HepG2 (cell line): ENCODE results near the gene ZNF627. TPM values are rescaled to one million over a fixed set of nuclear protein-coding genes. Genes with fewer than 3 reads are reported as not detected.
A peak's percentile ranks its signal among the peaks of the same experiment; 100 is the strongest.

Experiments
- GABPB1 ChIP-seq: IDR thresholded peaks from 2 replicates; pipeline ENCODE4 v1.6.1; 2016; ENCODE audit warnings: mild to moderate bottlenecking, missing genetic modification reagents, moderate library complexity, missing compliant biosample characterization
- GATA4 ChIP-seq: sonication (generic); IDR thresholded peaks from 2 replicates; pipeline ENCODE4 v1.6.1; 2016; ENCODE audit warnings: antibody characterized with exemption, low read depth, borderline replicate concordance
- HOXA5 ChIP-seq: sonication (generic); formaldehyde crosslinking; IDR thresholded peaks from 2 replicates; pipeline ENCODE4 v1.4.0; 2020; ENCODE audit warnings: missing genetic modification reagents
- POLR2AphosphoS5 ChIP-seq: IDR thresholded peaks from 2 replicates; pipeline ENCODE4 v1.6.1; 2012; ENCODE audit warnings: low read depth, low read length
- SATB2 ChIP-seq: sonication (generic); formaldehyde crosslinking; IDR thresholded peaks from 2 replicates; pipeline ENCODE4 v1.5.0; 2020; ENCODE audit warnings: missing genetic modification reagents
- SP4 ChIP-seq: sonication (generic); formaldehyde crosslinking; IDR thresholded peaks from 2 replicates; pipeline ENCODE4 v1.8.1; 2023; ENCODE audit warnings: mild to moderate bottlenecking, missing genetic modification reagents
- XRCC5 ChIP-seq: fragments of 200-400 bp; formaldehyde crosslinking; optimal IDR thresholded peaks from 2 replicates; pipeline ENCODE3; 2017; ENCODE audit warnings: mild to moderate bottlenecking, low read length
- ZNF160 ChIP-seq: sonication (generic); formaldehyde crosslinking; IDR thresholded peaks from 2 replicates; pipeline ENCODE4 v1.8.0; 2022; ENCODE audit warnings: mild to moderate bottlenecking, inconsistent platforms, missing genetic modification reagents
- ZSCAN25 ChIP-seq: sonication (generic); formaldehyde crosslinking; IDR thresholded peaks from 2 replicates; pipeline ENCODE4 v1.8.0; 2022; ENCODE audit warnings: mild to moderate bottlenecking, missing genetic modification reagents
- polyA plus RNA-seq, 8 experiments: library from polyadenylated mRNA; depleted of rRNA in 3 of 8; stranded (reverse) in 7 of 8; unstranded in 1 of 8; fragments of >200 nt; fragmentation: Illumina TruSeq in 4 of 8; extraction: Trizol in 4 of 8; gene quantifications; 2 replicates each; pipeline versions ENCODE4 v1.2.1 to v1.2.3, GENCODE V29; 2011 to 2016; ENCODE audit warnings: low read depth in 4 of 8, missing spikeins in 1 of 8, mixed read lengths in 1 of 8; ENCODE audit not compliant: insufficient read depth in 1 of 8
- total RNA-seq, 5 experiments: library from RNA; depleted of rRNA; stranded (reverse); fragments of >200 nt; fragmentation: Illumina TruSeq; extraction: Trizol; gene quantifications; 2 replicates each; pipeline ENCODE4 v1.2.3, GENCODE V29; 2016; ENCODE audit warnings: low read depth in 1 of 5
- TF ChIP-seq, protein P1 (sequence below): sonication (generic); formaldehyde crosslinking; IDR thresholded peaks from 2 replicates; pipeline ENCODE4 v1.4.0; 2020; ENCODE audit warnings: mild to moderate bottlenecking, missing genetic modification reagents
- TF ChIP-seq, protein P2 (sequence below), 2 experiments: fragments of 450-650 bp in 1 of 2; sonication (generic) in 1 of 2; formaldehyde crosslinking; IDR thresholded peaks; 2 replicates each; pipeline versions ENCODE4 v1.5.0 to v1.8.0; 2020 to 2022; ENCODE audit warnings: mild to moderate bottlenecking in 1 of 2, missing genetic modification reagents in 1 of 2
- TF ChIP-seq, protein P3 (sequence below): sonication (generic); formaldehyde crosslinking; IDR thresholded peaks from 2 replicates; pipeline ENCODE4 v1.4.0; 2020; ENCODE audit warnings: missing genetic modification reagents

ZNF627 gene
- total and polyA plus RNA-seq, 2 of the 13 experiments (the other 11 are each of a cell fraction or from before 2014, with no cell fraction given): 4.2 to 12.7 TPM

DNA sequence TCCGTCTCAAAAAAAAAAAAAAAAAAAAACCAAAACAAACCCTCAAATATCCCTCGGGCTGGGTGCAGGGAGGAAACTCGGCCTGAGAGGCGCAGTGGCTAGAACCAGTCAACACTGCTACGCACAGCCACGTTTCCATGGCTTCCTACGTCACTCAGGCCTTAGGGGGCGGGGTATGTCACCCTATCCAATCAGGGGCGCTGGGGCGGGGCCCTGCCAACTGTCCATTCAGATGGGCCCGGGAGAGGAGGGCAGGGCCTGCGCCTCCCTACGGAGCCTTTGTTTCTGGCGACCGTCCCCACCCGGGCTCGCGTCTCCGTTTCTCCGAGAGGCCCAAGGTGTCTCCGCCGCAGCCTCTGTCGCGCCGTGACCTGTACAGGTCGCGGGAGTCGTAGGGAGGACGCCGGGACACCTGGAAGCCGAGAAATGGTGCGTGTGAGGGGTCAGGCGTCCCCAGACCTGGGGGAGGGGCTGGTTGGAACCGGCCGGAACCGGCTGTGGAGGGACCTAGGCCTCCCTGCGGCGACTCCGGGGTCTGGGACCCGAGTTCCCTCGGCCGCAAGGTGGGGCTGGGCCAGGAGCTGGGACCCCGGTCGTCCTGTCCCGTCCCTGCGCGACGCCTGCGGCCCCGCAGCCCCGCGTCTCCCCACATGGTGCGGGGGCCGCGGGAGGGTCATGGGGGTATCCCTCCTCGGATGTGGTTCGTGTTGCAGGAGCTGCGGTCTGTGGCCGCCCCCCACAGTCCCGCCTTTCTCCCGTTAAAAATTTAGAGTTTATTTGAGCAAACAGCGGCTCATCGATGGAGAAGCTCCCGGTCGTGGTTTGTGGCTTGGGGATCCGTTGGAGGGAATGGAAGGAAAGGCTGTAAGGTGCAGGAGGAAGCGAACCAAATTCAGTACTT is at the start of gene ZNF627 (continued):
- TF ChIP-seq, protein P1, sequence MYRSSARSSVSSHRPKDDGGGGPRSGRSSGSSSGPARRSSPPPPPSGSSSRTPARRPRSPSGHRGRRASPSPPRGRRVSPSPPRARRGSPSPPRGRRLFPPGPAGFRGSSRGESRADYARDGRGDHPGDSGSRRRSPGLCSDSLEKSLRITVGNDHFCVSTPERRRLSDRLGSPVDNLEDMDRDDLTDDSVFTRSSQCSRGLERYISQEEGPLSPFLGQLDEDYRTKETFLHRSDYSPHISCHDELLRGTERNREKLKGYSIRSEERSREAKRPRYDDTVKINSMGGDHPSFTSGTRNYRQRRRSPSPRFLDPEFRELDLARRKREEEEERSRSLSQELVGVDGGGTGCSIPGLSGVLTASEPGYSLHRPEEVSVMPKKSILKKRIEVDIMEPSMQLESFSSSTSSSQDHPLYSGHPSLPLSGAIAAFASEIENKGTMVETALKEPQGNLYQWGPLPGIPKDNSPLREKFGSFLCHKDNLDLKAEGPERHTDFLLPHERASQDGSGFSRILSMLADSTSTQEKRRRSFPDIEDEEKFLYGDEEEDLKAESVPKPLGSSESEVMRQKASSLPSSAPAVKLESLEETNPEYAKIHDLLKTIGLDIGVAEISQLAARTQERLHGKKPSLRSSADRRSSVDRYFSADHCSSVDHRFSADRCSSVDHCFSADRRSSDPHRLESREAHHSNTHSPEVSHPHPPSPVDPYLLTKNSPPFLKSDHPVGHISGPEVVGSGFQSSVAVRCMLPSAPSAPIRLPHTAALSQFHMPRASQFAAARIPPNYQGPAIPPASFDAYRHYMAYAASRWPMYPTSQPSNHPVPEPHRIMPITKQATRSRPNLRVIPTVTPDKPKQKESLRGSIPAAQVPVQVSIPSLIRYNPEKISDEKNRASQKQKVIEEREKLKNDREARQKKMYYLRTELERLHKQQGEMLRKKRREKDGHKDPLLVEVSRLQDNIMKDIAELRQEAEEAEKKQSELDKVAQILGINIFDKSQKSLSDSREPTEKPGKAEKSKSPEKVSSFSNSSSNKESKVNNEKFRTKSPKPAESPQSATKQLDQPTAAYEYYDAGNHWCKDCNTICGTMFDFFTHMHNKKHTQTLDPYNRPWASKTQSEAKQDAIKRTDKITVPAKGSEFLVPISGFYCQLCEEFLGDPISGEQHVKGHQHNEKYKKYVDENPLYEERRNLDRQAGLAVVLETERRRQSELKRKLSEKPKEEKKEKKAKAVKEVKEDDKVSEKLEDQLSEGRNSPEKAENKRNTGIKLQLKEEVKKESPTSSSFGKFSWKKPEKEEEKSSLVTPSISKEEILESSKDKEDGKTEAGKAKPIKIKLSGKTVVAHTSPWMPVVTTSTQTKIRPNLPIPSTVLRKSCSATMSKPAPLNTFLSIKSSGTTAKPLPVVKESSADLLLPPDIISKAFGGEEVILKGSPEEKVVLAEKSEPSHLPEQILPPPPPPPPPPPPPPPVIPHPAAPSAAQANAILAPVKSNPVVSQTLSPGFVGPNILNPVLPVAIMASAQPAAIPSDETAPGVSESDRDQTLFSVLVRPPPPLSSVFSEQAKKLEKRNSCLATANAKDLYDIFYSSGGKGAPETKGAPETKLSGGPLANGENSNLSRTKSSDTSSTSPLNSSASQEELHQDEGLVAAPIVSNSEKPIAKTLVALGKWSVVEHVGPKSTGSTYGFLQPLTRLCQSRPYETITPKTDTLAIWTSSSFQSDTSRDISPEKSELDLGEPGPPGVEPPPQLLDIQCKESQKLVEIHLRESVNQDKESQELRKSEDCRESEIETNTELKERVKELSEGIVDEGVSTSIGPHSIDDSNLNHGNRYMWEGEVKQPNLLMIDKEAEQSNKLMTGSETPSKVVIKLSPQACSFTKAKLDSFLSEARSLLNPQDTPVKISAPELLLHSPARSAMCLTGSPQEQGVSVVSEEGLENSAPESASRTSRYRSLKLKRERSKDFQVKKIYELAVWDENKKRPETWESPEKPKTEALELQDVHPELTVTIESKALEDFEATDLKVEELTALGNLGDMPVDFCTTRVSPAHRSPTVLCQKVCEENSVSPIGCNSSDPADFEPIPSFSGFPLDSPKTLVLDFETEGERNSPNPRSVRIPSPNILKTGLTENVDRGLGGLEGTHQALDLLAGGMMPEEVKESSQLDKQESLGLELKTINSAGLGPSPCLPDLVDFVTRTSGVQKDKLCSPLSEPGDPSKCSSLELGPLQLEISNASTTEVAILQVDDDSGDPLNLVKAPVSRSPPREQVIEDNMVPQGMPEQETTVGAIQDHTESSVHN: no peak
- TF ChIP-seq ZSCAN25 (CRISPR knock-in tag): peak; percentile 7; the same call in 1 of the 2 replicates
- TF ChIP-seq, protein P2, sequence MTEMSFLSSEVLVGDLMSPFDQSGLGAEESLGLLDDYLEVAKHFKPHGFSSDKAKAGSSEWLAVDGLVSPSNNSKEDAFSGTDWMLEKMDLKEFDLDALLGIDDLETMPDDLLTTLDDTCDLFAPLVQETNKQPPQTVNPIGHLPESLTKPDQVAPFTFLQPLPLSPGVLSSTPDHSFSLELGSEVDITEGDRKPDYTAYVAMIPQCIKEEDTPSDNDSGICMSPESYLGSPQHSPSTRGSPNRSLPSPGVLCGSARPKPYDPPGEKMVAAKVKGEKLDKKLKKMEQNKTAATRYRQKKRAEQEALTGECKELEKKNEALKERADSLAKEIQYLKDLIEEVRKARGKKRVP (CRISPR knock-in tag; IDR thresholded peaks at IDR 0.05): no peak
- peak; percentile 92 for TF ChIP-seq POLR2AphosphoS5
- TF ChIP-seq SP4 (CRISPR knock-in tag): peak; percentile 76; the same call in 1 of the 2 replicates
- peak; percentile 83 for TF ChIP-seq GABPB1 (CRISPR knock-in tag)
- peak; percentile 44; the same call in 1 of the 2 replicates for TF ChIP-seq GATA4
- no peak for TF ChIP-seq ZNF160
- peak; percentile 66; the same call in 1 of the 2 replicates for TF ChIP-seq HOXA5 (CRISPR knock-in tag)
- TF ChIP-seq SATB2 (CRISPR knock-in tag): no peak
- no peak for TF ChIP-seq XRCC5
- TF ChIP-seq, protein P3, sequence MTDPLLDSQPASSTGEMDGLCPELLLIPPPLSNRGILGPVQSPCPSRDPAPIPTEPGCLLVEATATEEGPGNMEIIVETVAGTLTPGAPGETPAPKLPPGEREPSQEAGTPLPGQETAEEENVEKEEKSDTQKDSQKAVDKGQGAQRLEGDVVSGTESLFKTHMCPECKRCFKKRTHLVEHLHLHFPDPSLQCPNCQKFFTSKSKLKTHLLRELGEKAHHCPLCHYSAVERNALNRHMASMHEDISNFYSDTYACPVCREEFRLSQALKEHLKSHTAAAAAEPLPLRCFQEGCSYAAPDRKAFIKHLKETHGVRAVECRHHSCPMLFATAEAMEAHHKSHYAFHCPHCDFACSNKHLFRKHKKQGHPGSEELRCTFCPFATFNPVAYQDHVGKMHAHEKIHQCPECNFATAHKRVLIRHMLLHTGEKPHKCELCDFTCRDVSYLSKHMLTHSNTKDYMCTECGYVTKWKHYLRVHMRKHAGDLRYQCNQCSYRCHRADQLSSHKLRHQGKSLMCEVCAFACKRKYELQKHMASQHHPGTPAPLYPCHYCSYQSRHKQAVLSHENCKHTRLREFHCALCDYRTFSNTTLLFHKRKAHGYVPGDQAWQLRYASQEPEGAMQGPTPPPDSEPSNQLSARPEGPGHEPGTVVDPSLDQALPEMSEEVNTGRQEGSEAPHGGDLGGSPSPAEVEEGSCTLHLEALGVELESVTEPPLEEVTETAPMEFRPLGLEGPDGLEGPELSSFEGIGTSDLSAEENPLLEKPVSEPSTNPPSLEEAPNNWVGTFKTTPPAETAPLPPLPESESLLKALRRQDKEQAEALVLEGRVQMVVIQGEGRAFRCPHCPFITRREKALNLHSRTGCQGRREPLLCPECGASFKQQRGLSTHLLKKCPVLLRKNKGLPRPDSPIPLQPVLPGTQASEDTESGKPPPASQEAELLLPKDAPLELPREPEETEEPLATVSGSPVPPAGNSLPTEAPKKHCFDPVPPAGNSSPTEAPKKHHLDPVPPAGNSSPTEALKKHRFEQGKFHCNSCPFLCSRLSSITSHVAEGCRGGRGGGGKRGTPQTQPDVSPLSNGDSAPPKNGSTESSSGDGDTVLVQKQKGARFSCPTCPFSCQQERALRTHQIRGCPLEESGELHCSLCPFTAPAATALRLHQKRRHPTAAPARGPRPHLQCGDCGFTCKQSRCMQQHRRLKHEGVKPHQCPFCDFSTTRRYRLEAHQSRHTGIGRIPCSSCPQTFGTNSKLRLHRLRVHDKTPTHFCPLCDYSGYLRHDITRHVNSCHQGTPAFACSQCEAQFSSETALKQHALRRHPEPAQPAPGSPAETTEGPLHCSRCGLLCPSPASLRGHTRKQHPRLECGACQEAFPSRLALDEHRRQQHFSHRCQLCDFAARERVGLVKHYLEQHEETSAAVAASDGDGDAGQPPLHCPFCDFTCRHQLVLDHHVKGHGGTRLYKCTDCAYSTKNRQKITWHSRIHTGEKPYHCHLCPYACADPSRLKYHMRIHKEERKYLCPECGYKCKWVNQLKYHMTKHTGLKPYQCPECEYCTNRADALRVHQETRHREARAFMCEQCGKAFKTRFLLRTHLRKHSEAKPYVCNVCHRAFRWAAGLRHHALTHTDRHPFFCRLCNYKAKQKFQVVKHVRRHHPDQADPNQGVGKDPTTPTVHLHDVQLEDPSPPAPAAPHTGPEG: 0 out of 2 replicates have a peak, but pooled peaks have one; percentile 44
